NOMO-1 (cell line): Measurements from ENCODE around the gene GLS.

Source experiments
- DNase-seq, 2 experiments: peaks; one replicate each; lab custom pipeline; 2025; ENCODE audit not compliant: unreplicated experiment in 2 of 2; lab: John Stamatoyannopoulos, UW

GLS gene

DNA sequence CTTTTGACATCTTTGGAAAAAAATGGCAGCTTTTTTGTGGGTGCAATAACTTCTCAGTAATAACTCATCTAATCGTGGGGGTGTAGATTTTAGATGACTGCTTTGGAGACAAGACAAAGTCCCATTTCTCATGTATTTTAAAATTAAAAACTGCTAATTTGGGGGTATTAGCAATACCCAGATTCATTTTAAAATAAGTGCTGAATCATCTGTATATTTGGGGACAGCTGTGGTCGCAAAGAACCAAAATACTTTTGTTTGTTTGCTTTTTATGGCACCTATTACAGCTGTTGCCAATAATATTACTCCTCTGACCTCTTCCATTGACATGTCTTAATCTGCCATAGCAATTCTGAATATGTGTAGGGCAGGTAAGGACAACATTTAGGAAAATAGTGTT lies 87.9 kb downstream of the GLS start:
- no peak for DNase-seq

DNA sequence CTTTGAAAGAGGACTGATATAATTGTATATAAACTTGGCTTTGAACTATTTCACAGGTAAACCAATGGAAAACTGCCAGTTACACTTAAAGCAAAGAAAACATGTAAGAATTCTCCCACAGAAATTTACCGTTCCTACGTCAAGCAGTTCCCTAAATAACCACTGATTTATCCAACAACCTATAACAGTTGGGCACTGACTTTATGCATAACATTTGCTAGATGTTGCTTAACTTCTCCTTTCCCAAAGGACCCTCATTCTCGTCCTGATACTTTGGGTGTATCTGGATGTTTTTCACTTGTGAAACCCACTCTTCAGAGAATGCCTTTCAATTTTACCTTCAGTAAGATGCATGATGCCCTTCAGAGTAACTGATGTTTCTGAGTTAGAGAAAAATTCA lies 89.5 kb downstream of the GLS start:
- no peak for DNase-seq

DNA sequence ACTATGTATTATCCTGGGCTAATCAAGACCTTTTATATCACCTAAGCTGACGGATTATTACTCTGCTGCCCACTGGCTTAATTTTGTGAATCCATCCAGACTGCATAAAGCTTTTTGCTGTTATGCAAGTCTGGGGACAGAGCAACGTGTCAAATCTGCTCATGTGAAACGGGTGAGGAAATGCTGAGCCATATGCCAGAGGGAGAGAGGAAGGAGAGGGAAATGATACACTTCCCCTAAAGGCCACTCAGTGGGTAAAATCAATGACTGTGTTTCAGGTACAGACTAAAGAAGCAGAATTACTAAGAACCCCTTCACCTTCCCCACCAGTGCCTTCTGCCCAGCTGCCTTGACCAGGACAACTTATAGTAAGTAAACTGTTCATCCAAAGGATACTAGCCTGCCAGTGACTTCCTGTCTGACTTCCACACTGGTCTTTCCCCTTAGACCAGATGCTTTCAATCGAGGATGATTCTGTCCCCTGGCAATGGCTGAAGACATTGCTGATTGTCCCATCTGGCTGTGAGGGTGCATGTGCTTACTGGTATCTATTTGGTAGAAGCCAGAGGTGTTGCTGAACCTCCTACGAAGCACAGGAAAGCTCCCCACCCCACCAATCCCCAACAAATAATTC lies 90.4 kb downstream of the GLS start:
- DNase-seq: peak; percentile 52 to 77

DNA sequence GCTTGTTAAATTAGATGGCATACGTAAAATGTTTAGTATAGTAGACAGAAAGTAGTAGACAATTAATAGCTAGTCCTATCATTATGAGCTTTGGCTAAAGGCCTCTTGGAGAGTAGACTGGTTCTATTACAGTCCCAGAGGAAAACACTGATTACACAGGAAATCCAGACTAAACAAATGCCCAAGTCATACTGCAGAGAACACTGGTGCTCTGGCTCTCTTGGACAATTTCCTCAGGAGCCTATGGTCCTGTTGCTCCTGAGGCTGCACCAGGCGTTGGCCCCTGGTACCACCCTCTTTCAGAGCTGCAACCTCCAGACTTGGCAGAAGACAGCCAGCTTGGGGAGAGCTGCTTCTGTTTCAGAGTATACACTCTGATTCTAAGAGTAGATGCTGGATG lies 91.6 kb downstream of the GLS start:
- no peak for DNase-seq

DNA sequence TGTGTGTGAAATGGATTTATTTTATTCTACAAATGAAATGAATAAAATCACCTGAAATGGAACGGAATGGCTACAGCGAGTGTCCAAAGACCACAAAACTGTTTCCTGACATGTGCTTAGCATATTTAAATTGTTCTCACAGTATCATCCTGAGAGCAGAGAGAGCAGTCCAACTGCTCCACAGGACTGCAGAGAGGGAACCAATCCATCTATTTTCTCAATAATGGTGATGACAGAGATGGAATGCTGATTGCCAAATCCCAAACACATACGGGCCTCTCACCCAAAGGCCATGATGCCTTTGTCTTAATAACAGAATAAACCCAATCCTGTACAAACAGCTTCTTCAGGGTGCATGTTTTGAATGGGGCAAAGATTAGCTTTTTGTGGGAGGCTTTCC lies 92.2 kb downstream of the GLS start:
- no peak for DNase-seq

DNA sequence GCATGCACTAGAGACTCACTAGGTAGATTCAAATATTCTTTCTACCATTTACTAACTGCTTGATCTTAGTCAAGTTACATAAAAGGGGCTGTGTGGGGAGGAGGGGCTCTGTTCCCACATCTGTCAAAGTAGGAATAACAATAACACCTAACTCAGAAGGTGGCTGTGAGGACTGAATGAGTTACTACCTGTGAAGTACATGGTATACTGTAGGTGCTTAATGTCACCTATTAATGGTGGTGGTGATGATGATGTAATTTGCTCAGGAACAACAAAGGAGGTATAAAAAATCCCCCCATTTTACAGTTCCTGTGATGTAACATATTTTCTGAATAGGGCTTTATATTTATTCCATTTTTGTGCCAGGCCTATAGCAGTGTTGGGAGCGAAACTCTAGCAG lies 92.6 kb downstream of the GLS start:
- DNase-seq: no peak

DNA sequence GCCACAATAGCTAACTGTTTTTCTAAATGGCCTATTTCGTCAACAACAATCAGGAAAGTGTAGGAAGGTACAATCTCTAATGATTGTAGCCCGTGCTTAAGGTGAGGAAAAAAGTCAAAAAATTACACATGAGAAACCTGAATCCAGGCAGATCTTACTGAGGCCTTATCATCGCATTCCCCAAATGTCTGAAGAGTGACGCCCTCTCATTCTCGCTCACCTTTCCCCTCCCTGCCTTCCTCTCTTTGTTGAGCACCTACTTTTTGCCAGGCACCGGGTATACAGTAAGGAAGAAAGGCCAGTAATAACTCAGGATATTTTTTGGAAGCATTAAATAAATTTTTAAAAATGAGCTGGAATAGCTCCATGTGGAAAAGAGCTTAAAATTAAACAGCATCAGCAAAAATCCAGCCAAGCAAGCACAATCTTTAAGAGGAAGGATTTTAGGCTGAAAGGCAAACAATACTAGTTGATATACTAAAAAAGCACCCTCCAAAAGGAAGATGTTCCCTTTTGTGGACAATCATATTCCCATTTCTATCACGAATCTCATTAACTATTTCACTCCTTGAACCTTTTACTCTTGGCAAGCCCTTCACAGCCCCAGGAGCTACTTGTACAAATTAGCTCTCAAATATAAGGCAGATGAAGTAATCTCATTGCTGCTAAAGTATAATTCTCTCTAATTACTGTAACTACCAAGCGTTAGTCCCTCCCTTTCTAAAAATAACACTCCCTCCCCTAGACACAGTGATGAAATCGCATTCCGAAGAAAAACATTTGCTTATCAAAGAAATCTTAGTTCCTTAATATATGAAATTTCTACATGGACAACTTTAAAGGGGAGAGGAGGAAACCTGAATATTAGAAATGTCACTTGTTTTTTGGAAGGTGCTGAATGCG lies 93.4 kb downstream of the GLS start:
- DNase-seq: peak; percentile 16 to 63

DNA sequence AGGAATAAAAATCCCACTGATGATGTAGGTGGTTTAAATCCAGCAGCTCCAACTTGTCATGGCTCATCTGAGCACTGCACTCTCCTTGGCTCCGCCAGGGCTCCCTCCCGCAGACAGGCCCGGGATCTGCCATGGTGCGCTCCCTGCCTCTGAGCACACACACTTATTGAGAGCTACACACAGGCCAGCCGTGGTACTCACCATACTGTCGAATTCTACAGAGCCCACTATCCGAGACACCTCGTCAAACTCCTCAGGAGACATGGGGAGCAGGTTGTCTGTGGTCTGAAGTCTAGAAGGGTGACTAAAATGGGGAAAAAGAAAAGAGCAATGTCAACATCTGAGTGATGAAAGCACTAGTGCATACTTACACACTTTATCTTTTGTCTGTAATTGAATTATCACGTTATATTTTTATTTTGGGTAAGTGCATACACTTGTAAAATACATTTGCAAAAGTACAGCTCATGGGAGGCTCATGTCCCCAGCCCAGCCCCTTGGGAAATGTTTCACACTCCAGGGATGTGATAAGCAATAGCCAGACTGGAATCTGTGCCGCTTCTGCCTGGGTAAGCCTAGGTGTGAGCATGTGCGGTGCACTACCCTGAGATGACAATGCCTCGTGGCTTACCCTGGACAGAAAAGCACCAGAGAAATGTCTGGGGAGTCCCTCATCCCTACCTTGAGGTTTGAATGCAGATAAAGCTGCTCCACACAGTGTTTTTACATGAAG lies 94.2 kb downstream of the GLS start:
- DNase-seq: no peak

DNA sequence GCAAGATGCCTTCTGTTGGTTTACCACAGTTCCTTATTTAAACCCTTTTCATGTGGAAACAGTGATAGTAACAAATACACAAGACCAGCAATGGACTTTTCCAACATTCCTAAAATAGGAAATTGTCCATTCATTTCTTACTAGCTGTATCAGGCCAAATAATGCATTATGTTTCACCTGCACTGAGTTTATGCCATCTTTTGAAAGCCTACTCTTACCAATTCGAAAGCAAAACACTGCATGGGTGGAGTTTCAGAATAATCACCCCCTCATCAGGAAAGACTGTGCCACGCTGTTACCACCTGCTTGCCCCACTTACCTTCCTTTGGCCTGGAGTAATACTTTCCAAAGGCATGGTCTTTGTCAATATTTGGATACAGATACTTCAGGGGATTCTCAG lies 95.9 kb downstream of the GLS start:
- no peak for DNase-seq

DNA sequence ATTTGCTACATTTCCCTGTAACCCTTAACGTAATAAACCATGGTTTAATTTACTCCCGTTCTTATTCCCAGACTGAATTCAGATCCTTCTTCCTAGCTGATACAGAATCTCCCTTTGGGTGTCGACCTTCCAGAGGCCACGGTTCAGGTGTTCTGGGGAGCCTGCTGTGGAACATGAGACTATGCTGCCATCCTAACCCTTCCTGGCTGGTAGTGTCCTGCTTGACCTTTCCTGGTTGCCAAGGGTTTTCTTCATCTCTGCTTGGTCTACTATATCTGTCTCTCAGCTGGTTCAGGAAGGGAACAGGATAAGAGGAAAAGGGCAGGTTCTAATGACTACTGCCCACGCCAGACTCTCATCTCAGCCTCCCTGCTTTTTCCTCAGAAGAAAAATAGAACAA lies 96.9 kb downstream of the GLS start:
- DNase-seq: no peak

DNA sequence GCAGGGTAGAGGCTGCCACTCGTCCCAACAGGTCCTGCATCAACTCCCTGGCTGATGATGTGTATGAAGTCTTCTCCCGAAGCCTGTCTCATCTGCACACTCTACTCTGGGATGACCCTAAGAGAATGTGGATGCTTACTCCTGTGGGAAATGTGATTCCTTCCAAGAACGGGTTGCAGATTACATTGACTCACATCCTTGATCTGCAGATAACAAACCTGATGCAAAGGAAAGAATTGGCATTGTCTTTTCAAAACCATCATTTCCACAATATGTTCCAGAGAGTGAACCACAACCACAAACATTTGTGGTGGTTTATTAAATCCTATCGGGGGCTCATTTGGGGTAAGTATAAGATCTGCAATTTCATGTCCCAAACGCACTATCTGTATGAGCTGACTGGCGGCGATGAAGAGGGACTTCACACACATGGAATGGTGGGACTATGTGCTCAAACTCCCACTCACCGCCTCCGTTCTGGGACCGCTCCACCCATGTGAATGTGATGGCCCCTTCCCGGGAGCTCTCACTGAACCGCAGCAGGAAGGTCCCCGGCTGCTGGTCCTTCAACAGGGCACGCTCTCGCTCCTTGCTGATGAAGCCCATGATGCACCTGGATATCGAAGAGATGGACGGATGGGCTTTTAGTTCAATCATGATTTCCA lies 97.9 kb downstream of the GLS start:
- DNase-seq: no peak

DNA sequence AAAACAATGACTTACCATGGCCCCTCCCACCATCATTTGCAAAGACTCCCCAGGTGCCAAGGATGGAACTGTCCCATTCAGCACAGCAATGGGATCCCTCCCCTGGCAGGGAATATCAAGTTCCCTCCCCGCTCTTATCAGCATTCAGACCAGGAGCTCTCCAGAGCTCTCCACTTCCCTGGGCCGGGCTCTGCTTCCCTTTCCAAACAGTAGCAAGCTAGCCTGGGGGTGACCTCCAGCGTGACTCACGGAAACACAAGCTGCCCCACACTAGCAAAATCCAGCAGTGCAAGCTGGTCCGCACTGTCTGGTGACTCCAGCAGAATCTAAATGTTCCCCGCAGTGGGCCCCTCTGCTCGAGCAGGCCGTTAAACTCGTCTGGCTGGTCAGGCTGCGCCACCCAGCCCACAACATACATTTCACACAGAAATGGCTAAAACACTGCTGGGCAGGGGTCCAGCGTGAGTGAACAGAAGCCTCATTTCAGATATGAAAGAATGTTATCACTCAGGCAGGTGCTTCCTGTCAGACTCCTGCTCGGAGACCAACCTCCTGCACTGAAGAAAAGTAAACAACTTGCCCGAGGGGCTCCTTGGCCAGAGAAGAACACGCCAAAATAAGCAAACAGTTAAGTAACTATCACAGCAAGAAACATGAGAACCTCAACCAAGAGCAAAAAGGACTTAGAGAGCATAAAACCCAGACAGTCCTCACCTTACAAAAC lies 99.4 kb downstream of the GLS start:
- no peak for DNase-seq

DNA sequence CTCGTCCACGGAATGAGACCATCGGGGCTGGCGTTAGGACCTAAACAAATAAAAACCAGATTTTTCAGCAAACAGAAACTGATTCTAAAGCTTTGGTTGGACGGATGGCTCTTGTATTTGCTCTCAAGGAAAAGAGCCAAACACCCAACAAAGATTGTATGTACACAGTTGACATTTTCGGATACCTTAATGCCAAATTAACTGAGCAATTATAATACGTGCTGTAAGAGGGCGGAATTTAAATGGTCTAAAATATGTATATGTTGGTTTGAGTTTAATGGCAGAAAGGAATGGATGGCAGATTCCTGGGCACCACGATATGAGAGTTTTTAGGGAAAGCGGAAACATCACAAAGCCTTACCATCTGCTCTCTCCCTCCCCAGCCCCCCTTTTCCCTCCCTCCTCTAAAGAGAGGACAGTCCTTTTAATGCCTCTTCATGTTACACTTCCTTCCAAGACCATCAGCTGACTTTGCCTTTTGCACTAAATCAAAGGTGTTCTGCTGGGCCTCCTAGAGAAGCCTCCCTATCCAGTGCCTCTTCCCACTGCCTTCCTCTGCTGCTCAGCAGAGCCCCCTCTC lies 100.1 kb downstream of the GLS start:
- no peak for DNase-seq

DNA sequence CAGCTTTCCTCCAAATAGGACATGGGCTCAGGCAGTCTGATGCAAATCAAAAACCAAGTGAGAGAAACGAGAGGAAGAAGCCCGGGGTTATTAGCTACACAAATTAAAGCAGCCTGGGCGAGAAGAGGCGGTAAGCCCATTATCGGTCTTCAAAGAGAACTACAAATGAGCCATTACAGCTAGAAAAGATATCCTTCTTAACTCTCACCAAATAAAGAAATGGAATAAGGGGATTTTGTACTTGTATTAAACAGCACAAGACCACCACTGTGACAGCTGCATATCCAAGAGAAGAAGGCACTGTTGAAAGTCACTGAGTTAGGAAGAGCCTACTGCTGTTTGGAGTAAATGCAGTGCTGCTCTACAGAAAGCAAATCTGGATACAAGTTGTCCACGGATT lies 100.7 kb downstream of the GLS start:
- no peak for DNase-seq

DNA sequence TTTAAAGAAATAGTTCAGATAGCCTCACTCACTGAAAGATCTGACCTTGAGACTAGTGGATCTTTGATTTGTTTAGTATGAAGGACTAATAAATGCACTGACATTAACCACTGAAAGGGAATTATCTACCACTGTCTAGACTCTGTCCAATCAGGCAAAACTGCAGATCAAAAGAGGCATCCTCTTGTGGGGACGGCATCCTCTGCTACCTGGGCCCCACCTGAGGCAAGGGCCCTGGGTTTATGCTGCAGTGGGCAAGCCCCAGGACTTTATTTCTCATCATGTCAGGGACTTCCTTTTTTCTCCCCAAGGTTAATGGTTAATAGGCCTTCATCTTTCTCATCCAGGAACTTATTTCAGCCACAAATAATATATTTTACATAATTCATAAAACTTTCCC lies 101.1 kb downstream of the GLS start:
- DNase-seq: no peak

DNA sequence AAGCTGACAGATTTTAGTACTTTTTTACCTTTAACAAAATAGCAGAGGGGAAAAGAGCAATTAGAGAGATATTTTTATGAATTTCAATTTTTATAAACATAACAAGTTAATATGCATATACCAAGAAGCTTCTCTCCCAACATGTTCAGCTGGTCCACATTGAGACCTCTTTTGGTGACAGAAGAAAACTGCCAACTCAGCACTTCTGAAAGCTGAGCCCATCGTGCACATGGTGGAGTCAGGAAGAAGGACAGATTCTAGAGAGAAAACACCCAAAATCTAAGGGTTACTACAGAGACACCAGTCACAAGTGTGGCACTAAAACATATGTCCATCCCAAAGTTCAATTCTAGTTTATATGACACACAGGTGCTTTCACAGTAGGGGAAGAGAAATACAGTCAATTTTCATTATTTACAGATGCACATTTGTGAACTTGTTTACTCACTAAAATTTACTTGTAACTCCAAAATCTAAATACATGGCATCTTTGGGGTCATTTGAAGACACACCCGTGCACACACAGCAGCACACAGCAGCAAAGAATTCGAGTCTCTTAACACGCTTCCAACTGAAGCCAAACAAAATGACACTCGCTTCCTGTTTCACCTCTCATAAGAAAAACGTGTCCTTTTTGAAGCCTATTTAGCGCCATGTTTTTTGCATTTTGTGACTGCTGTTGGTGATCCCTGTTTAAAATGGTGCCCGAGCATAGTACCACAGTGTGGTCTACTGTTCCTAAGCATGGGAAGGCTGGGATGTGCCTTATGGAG lies 101.8 kb downstream of the GLS start:
- no peak for DNase-seq

DNA sequence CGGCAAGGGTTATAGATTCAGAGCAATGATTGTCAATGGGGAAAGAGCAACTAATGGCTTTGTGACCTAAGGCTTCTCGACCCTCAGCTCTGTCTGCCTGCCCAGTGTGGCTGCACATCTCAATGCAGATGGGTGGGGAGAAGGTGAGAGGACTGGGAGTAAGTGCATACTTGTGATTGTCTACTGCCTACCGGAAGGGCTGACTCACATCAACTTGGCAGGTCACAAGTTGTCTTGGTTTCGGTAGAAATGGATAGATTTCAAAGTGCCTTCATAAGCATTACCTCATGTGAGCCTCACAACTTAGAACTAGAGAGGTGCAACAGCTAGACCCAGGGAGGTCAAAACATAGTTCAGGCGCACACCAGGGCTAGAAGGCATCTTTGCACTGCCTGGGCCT lies 104.0 kb downstream of the GLS start:
- no peak for DNase-seq

DNA sequence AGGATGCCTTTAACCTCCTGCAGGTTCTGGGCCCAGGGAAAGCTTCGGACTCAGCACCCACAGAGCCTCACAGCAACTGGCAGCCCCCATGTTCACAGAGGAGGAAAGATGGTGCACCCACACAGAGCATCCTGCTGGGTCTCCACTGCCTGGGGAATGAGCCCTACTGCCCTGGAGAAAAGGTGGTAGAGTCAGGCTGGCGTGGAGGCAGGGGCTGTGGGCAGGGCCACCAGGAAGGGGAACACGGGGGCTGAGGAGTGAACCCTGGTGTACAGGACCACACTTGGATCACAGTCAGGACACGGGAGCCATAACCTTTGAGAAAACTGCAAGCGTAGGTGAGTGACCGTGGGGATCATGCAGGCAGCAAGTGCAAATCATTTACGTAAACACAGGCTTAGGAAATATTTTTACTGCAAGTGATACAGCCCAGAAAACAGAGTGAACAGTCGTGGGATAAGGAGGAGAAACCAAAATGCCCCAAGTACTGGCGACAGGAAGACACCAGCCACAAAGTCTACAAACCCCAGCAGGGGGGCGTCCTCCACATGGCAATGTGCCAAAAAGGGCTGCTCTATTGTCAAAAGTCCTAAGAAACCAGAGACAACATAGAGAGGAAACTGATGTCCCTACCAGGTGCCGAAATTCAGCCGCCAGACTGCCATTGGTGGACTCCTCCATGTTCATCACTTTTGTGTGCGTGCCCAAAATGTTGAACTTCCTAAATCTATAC lies 105.8 kb downstream of the GLS start:
- no peak for DNase-seq

DNA sequence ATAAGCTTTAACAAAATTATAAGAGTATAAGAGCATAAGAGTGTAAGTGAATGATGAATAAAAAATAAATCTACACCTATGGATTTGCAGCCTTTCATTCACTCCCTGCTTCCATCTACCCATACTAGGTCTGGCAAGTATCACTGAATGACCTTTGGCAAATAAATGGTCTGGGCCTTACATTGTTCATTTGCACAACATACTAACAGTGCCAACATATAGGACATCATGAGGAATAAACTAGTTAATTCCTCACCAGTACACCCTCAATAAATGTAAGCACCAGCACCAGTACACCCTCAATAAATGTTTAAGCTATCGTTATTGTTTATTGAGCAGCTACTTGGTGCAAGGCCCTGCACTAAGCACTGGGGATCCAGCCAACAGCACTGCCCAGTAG lies 106.5 kb downstream of the GLS start:
- no peak for DNase-seq
